HG03175 (cell line): Measurements from ENCODE around the gene EYA4.

ENCODE experiments used
- ATAC-seq: cut with Tn5 transposase; IDR thresholded peaks from one replicate; pipeline ENCODE4 v1.9.1; 2021; ENCODE audit warnings: mild to moderate bottlenecking, moderate library complexity; ENCODE audit not compliant: unreplicated experiment

The EYA4 gene, protein sequence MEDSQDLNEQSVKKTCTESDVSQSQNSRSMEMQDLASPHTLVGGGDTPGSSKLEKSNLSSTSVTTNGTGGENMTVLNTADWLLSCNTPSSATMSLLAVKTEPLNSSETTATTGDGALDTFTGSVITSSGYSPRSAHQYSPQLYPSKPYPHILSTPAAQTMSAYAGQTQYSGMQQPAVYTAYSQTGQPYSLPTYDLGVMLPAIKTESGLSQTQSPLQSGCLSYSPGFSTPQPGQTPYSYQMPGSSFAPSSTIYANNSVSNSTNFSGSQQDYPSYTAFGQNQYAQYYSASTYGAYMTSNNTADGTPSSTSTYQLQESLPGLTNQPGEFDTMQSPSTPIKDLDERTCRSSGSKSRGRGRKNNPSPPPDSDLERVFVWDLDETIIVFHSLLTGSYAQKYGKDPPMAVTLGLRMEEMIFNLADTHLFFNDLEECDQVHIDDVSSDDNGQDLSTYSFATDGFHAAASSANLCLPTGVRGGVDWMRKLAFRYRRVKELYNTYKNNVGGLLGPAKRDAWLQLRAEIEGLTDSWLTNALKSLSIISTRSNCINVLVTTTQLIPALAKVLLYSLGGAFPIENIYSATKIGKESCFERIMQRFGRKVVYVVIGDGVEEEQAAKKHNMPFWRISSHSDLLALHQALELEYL

DNA sequence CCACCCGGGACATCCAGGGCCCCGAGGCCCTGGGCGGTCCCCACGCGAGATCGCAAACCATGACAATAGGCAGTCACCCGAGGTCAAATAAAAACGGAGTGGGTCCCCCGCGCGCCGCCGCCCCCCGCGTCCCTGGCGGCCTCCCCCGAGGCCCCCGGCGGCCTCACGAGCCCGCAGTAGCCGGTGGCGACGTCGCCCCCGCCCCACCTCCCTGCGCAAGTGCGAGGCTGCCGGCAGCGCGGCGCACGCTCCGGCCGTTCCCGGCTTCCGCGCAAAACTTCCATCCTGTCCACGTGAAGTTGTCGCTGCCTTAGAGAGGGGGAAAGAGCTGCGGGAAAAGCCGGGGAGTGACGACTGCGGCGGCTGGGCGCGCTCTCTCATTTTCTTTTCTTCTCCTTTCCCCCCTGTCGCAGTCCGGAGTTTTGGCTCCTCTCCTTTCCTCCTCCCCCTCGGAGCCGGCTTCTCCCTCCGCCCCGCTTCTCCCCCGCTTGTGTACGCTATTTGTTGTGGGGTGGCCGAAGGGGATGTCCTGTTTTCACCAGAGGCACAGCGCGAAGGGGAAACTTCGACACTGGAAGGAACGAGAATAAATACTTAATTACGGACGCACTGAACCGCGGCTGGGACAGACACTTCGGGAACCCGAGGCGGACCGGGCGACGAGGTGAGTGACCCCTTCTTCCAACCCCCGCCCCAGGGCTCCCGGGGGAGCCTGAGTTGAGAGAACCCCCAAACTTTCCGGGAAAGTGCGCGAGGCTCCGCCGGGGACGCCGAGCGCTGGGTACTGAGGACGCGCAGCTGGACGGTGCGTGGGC, at the start of gene EYA4:
TSS of gene EYA4 (plus strand) at position 272 of the 815 bp plus-strand sequence. CDS start 33,424 bp downstream, outside the sequence.
- ATAC-seq, result no peak

DNA sequence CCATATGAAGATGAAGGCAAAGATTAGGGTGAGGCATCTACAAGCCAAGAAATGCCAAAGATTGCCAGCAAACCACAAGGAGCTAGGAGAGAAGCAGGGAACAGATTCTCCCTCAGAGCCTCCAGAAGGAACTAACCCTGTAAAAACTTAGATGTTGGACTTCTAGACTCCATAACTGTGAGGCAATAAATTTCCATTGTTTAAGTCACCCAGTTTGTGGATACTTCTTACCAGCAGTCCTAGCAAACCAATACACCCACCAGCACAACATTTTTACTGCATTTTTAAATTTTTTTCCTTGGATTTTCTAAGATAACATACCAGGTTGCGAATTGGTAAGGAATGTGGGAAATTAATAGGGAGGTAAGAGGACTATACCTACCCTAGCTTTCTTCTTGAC, 47.8 kb upstream of the EYA4 start:
- ATAC-seq, result no peak

DNA sequence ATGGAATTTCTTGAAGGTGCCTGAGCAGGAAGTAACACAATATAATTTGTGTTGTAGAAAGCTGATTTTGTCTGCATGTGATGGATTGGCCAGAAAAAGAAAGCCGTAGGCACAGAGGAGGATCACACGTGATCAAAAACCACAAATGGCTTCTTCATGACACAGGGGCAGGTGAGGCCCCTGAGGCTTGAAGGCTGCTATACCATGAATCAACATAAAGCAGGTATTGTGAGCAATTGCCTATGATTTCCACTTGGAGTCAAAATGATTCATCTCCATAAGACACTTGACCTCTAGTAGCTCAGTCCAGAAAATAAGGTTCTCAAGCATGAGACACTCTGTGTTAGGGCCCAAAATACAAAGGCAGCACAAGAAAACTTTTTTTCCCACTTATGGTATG, 42.4 kb upstream of the EYA4 start:
- no peak for ATAC-seq

DNA sequence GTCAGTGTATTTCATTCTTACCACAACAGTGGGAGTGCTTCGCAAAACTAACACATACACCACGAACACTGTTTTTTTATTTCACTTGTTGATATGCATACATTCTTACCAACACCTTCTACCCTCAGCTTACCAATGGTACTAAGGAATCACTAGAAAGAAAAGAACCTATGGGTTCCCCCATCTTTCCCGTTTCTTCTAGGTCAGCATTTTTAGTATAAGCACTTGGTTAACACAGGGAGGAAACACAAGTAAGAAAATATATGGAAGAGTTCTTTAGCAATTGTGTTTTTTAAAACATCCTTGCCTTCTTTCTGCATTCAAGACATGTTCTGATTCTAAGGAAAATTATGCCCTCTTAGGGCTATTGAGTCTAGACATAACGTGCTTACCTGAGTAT, 39.9 kb upstream of the EYA4 start:
- no peak for ATAC-seq

DNA sequence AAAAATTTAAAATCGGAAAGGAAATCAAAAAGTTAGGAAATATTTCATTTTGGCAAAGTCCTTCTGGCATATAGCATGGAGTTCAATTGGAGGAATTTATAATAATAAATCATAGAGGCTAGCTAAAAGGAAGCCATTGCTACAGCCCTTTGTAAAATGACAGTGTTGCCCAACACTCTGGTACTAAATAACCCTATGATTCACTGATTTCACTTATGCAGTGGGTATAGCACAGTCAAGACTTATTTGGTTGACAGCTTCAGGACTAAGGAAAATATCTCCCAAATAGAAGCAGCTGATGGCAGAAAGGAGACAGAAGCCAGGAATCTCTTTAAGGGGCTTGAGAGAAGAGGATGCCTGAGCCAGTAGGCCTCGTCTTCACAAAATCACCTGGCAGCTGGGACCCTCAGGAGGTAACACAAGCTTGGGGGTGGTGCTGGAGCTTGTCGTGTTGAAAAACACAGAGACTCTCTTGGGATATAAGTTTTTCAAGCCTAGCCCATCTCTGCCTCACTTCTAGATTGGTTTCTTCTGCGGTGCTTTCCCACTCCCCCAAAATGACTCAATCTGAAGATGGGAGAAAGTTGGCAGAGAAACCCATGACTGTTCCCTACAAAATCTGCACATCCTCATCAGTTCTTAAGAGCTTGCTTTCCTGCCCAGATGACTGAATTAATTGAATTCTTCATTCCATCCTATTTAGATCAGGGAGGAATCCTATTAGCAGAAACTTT, 38.4 kb upstream of the EYA4 start:
- no peak for ATAC-seq

DNA sequence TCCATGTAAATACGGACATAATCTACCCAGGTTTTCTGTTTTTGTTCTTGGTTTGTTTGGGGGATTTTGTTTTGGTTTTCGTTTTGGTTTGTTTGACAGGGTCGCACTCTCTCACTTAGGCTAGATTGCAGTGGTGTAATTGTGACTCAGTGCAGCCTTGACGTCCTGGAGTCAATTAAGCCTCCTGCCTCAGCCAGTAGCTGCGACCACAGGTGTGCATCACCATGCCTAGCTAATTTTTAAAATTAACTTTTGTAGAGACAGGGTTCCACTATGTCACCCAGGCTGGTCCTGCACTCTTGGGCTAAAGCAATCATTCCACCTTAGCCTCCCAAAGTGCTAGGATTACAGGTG, 37.8 kb upstream of the EYA4 start:
- ATAC-seq, result no peak

DNA sequence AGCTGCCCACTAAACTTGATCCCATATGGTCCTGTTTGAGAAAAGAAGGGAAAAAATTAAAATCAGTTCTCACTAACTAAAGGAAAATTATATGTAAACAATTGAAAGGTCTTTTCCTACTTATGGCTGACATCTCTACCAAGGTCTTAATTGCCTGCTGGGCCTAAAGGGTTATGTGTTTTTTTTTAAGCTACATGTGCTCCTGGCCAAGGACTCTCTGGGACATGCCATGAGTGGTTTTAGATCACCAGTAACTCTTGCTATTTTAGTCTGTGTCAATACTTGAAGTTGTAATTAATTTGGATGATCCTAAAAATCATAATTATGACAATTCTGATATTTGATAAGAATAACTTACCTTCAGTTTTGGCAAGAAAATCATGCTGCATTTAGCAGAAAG, 35.9 kb upstream of the EYA4 start:
- ATAC-seq, result no peak

DNA sequence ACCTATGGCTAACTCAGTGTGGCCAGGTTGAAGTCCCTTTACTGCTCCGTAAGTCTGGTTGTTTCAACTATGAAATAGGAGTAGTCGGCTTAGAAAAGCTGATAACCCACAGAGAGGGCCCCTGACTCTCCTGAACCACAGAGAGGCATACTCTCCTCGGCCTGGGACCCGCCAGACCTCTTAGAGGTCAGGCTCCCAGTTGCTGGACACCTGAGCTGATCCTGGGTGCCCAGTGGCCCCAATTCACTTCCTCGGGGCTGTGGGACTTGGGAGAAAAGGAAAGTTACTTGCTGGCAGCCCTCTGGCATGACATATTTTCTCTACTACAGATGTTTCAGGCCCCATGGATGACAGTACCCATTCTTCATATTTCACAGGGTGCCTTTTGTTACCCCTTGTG, 34.2 kb upstream of the EYA4 start:
- no peak for ATAC-seq

DNA sequence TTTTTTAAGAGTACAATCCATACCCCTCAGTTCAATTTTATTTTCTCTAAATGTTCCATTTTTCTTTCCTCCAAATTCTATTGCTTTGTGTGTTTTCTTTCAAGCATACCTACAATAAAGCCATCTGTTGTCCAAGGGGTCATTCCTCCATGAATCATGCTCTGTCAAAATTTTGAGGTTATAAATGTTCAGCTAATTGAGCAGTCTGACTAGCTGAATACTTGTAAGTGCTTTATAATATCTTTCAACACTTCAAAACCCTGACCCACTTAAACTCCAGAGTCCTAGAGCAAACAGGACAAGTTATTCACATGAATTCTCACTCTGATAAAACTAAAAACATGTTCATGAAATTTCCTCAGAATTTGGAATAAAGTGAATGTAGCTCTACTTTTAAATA, 33.4 kb upstream of the EYA4 start:
- ATAC-seq, result no peak

DNA sequence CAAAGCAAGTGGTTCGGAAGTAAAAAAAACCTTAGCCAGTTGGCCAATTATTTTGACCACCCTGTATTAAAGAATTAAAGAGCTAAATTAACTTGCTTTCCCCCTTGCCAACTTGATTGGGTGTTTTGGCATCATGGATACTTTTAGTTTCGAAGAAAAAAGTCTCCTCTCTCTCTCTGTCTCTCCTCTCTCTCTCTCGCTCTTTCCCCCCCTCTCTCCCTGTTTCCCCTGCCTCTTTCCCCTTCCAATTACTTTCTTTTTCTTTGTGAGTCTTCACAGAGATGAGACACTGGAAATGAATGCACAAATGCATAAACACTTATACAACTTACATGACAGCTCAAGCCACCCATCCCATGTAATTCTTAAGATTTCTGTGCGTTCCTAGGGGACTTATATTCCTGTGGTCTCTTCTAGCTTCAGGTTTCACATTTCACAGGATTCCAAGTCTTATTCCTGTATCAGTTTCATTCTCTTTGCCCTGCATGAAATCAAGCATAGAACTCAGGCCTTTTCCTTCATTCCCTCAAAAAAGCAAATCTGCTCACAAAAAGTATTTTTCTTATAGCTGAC, 32.9 kb upstream of the EYA4 start:
- no peak for ATAC-seq

DNA sequence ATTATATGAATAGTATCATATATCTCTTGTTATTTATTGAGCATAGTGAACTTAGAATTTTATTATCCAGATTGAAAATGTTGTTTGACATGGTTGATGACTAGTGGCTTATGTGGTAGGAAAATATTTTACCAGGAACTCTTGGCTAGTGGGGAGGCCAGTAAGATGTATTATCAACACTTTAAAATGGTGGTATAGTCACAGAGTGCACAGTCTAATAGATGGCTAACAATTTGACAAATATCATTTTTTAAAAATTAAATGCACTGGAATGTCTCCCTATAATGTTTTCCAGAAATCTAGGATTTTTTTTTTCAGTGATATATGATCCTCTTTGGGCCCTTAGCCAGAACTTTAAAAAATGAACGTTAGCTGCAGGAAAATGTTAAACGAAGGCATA, 26.9 kb upstream of the EYA4 start:
- ATAC-seq, result no peak

DNA sequence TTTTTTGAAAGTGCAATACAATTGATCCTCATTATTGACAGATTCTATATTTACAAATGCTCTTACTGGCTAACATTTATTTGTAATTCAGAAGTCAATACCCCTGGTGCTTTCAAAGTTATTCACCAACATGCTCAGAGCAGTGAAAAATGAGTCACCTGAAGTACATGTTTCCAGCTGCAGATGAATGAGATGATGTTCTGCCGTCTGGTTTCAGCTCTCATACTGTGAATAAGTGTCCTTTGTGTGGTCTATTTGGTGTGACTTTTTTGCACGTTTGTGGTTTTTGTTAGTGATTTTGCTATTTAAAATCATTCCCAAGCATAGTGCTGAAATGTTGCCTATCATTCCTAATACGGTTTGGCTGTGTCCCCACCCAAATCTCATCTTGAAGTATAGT, 22.3 kb upstream of the EYA4 start:
- ATAC-seq, result no peak

DNA sequence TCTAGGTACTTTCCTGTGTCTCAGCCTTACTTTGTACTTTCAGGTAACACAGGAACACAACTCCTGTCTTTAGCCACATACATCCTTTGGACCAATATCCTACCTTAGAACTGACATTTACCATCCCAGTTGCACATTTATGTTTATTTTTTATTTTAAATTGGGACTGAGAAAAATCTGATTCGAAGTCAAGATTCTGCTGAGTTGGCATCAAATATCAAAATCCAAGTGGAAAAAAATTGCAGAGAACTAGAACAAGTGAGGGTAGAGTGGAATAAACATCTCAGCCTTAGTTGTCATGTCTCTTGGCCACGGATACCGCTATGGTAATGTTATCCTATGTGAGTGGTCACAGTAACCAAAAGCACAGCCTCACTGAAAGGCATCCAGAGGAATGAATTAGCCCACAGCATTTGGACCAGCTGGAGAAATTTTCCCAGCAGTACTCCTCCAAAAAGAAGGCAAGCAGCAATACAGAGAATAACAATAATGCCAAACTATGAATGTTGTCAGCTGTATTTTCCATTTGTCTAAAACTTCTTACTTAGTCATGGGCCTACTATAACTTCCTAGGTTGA, 17.6 kb upstream of the EYA4 start:
- ATAC-seq, result no peak

DNA sequence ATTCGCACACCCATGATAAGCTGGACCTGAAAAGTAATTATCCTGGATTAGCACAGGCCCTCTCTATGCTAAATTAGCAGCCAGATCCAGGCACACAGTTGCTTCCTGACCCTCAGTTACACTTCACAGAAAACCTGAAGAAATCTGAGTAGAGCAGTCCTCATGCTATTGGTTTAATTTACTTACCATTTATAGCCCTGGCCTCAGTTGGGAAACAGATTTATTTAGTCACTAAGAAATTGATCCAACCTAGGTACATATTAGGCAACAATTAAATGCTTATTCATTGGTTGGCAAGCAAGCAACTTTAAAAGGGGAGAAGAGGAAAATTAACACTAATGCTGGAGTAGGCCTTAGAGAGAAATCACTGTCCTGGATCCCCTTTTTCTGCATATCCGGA, 15.6 kb upstream of the EYA4 start:
- no peak for ATAC-seq

DNA sequence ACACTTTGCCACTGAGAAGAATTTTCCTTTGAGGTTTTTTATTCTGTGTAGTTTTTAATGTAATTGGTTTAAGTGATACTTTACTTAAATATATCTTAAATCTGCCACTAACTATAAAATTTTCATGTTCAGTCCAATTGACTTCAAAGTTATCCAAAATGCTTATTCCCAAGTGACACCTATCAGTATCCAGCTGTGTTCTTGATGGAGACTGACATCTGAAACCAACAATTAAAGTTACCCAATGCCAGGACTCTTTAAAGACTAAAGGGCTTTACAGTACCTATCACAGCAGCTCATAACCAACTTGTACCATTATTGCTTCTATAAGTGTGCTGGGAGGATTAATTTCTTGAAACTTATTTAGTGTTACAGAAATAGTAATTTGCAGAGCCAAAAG, 13.8 kb upstream of the EYA4 start:
- ATAC-seq, result no peak

DNA sequence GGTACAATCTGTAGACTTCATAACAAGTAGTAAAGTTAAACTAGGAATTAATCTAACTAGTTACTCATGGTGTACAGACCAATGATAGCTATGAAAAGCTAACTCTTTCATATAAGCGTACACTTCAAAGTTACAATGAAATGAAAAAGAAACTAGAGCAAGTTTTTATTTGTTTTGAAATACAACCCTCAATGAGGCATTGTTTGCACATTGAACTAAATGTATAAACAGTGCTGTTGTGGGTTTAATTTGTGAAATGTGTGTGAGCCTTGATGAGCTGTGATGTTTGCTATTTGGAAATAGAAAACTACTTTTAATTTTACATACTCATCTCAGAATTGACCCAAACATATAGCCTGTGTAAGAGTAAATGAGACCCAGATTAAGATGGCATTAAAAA, 11.1 kb upstream of the EYA4 start:
- ATAC-seq, result no peak

DNA sequence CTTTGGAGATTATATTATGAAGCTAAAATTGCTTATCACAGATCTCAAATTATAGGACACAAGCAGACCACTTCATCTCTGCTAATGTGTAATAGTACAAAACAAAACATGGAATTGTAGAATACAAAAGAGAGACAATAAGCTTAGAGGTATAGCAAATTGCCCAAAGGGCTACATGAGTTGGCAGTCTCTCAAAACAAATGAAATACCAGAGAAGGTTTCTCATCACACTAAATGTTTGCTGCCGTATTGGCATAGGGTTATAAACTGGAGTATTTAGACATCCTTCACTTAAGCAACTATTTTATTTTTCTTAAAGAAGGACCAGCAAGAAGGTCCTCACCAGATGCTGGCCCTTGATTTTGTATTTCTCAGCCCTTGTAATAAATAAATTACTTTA, 5.9 kb upstream of the EYA4 start:
- no peak for ATAC-seq

DNA sequence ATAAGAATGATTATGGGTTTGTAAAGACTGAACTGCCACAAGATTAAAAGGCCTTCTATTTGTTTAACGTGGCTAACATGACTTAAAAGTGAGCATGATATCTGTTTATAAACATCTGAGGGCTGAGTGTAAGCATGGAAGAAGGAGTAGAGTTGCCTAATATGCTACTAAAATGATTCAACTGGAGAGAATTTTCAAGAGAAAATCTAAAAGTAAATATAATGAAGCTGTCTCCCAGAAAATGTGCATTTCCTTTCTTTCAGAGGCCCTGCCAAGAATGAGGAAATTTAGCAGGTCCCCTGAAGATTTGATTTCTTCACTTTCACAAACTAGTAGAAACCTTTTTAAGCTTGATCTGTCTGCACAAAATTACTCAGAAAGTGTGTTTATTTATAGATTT, 4.2 kb upstream of the EYA4 start:
- ATAC-seq, result no peak

DNA sequence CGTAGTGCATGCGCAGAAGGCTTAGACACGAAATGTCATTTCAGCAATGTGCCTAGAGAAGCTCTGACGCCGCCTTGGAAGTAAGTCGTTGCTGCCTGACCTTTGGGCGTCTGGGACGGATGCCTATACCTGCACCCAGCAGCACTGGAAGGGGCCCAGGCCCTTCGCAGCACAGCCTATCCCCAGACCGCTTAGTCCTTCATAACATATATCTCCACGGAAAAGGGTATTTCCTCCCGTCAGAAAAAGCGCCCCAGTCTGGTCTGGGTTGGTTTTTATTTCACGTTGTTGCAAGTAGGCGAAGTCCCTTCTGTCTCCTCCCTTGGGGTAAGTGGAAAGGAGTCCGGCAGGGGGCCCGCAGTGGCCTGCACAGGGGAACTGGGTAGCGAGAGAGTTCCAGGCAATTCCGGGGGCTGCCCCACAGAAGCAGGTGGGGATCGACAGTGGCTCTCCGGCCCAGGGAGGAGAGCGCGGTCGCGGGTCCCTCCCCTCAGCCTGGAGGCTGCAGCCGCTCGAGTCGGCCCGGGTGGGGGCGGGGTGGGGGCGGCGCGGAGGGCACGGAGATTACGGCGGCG, 559 bp upstream of the EYA4 start:
- no peak for ATAC-seq
